ENCODE results near the gene MC3R. TPM values are rescaled to one million over a fixed set of nuclear protein-coding genes. Genes with fewer than 3 reads are reported as not detected.

Gene MC3R
- total RNA-seq, 1 experiment from 2014 or later: not detected

DNA sequence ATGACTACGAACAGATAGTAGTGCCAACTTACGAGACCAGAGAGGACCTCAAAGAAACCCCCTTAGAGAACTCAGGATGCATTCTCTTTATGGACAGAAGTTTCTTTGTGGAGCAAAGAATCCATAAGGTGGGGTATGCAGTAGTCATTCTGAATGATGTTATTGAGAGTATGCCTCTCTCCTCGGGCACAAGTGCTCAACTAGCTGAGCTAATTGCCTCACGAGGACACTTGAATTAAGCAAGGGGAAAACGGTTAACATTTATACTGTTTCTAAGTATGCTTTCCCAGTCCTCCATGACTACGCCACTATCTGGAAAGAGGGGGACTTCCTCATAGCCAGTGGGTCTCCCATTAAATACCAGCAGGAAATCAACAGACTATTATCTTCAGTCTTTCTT, 25.6 kb downstream of the MC3R start:
- Histone ChIP-seq H3K4me3 (no peak overlapping the region), H3K27ac (no peak overlapping the region), H3K4me1 (replicated peaks) (no peaks in the 10 kb centered on the region), H3K27me3 (replicated peaks) (no peaks in the 10 kb centered on the region), H3K36me3 (no peaks in the 10 kb centered on the region), H3K9me3 (replicated peaks) (no peaks in the 10 kb centered on the region)
- no peak for DNase-seq (ENCODE audit: low read depth in 1 of 2, low spot score in 2 of 2)

DNA sequence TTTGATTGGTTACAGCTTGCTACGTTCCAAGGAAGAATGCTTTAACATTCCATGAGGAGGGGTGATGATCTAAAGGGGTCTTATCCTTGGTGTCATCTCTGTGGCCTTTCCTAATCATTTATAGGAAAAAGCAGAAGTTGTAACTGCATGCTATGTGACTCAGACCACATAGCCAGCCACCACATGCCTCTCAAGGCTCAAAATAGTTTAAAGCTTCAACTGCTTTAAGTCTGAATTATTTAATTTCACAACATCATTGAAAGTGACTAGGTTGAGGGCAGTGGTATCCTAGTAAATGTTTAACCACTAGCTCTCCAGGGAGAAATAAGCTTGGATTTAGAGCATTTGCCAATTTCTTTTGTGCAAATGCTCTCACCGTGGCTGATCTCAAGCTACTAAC, 29.7 kb downstream of the MC3R start:
- DNase-seq (ENCODE audit: low read depth in 1 of 2, low spot score in 2 of 2): no peak

DNA sequence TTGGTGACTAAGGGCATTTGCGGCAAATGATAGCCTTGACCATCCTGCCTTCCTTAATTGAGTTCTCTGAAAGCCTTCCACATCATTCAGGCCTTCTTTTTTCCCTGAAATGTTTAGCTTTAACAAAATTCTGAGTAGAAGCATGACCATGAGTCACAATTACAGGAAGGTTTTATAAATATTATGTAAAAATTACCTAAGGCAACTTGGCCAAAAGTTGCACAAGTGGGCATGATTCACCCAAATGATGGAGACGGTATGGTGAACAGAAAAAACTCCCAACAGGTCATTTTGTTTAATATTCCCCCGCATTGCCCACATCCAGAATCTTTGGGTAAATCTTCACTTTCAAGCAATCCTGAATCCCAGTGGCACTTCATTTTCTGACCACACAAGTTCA, 37.0 kb downstream of the MC3R start:
- Histone ChIP-seq H3K27me3 (replicated peaks) (no peaks in the 10 kb centered on the region), H3K4me1 (replicated peaks) (no peaks in the 10 kb centered on the region), H3K4me3 (no peak overlapping the region), H3K36me3 (no peaks in the 10 kb centered on the region), H3K27ac (no peak overlapping the region), H3K9me3 (replicated peaks) (no peaks in the 10 kb centered on the region)
- no peak for DNase-seq (ENCODE audit: low read depth in 1 of 2, low spot score in 2 of 2)

More for the DNA sequence above, 29.7 kb downstream of the MC3R start:
- Histone ChIP-seq H3K4me1 (replicated peaks) (no peaks in the 10 kb centered on the region), H3K27ac (no peak overlapping the region), H3K36me3 (no peaks in the 10 kb centered on the region), H3K9me3 (replicated peaks) (no peaks in the 10 kb centered on the region), H3K27me3 (replicated peaks) (no peaks in the 10 kb centered on the region), H3K4me3 (no peak overlapping the region)

DNA sequence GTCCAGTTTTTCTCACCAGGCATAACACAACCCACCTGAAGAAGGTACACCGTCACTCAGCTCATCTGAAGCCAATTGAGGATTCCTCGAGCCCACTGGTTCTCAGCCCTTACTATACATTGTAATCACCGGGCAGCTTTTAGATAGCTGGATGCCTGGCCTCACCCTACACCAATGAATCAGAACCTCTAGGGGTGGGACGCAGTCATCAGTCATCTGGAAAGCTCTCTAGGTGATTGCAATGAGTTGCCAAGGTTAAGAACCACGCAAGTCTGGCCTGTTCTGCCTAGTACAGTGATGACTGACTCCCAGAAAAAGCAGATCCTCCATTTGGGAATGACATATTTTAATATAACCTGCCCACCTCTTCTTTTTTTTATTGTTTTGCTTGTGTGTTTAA, 41.1 kb downstream of the MC3R start:
- Histone ChIP-seq H3K4me1 (replicated peaks) (no peaks in the 10 kb centered on the region), H3K27me3 (replicated peaks) (no peaks in the 10 kb centered on the region), H3K9me3 (replicated peaks) (no peaks in the 10 kb centered on the region), H3K4me3 (no peak overlapping the region), H3K27ac (no peak overlapping the region), H3K36me3 (no peaks in the 10 kb centered on the region)
- DNase-seq (ENCODE audit: low read depth in 1 of 2, low spot score in 2 of 2): no peak

DNA sequence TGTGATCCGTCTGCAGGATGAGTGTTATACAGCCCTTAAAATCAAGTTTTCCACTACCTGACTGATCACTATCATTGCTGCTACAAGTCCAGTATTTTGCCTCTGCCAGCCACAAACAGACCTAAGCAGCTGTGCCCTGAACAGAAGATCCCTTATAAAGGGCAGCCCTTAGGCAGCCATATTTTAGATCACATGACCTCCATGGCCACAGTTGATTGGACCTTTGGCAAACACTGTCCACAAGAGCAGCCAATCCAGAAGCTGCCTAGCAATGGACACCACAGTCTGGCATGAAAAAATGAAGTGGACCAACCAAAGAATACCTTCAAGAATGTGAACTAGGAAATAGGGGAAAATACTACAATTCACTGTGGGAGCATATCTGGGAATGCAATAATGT, 50.8 kb downstream of the MC3R start:
- Histone ChIP-seq H3K4me1 (replicated peaks) (no peaks in the 10 kb centered on the region), H3K4me3 (no peak overlapping the region), H3K27ac (no peak overlapping the region), H3K36me3 (no peaks in the 10 kb centered on the region), H3K9me3 (replicated peaks) (no peaks in the 10 kb centered on the region; the same call in 1 of the 2 replicates), H3K27me3 (replicated peaks) (no peaks in the 10 kb centered on the region)
- no peak for DNase-seq (ENCODE audit: low read depth in 1 of 2, low spot score in 2 of 2)

Other genes starting within 250 kb of the MC3R start
- gene CBLN4, start 243.2 kb upstream of the MC3R start, total RNA-seq (2014; rRNA removed; shearing (Covaris generic)): not detected in 2 replicates
- 9.0 and 22.4 TPM in 2 replicates for gene FAM210B, start 110.2 kb downstream of the MC3R start, total RNA-seq (2014; rRNA removed; shearing (Covaris generic))
- gene AURKA, start 143.5 kb downstream of the MC3R start, total RNA-seq (2014; rRNA removed; shearing (Covaris generic)): 116 and 132 TPM in 2 replicates
- gene CSTF1, start 143.9 kb downstream of the MC3R start, total RNA-seq (2014; rRNA removed; shearing (Covaris generic)): 36.4 and 37.8 TPM in 2 replicates
- not detected in 2 replicates for gene CASS4, start 163.5 kb downstream of the MC3R start, total RNA-seq (2014; rRNA removed; shearing (Covaris generic))
- gene RTF2, start 219.9 kb downstream of the MC3R start, total RNA-seq (2014; rRNA removed; shearing (Covaris generic)): 118 and 121 TPM in 2 replicates

Data from SJSA1 (cell line).